Measurements from ENCODE around the gene MOV10.

Gene MOV10

DNA sequence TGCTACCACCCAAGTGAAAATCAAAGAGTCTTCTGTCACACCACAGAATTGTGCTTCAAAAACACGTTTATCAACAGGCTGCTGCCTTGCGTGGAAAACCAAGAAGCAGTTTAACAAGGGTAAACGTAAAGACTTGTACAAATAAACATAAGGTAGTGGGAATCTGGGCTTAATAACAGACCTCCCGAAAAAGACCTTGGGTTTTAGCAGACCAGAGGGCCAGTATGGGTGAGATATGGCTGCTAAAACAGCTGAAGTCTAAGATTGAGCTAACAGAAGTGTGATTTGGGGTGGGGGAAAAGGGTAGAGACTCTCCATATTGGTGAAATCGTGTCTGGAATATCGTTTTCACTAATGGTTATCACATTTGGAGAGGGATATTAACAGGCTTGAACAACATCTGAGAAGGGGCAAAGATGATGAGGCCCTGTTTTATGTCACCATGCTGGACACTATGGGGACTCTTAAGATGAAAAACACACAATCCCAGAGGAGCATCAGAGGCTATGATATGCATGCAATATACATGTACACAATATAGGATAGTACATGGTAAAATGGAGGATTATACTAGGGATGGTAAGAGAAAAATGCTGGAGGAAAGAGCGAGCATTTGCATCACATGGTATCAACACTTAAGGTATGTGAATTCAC lies 1.4 kb downstream of the MOV10 start:
- H3K27me3 ChIP-seq (ENCODE audit: insufficient read depth, low read length): peaks cover 10% of the 10 kb centered on the region
- H3K36me3 ChIP-seq (ENCODE audit: insufficient read depth, low read length): peaks cover 10% of the 10 kb centered on the region
- 69% methylated on average over 6 of the region's 7 CpGs for WGBS
- H3K9ac ChIP-seq (ENCODE audit: low read depth, low read length): peak overlapping the region; percentile 86
- H3K9me3 ChIP-seq (ENCODE audit: insufficient read depth, low read depth, low read length): no peaks in the 10 kb centered on the region
- no peak overlapping the region; the same call in 1 of the 2 replicates for H3K27ac ChIP-seq (ENCODE audit: low read depth, low read length)
- H3K4me3 ChIP-seq (ENCODE audit: low read length): peak overlapping the region; percentile 96
- H3K4me1 ChIP-seq (ENCODE audit: insufficient read depth, low read length): peaks cover 39% of the 10 kb centered on the region

DNA sequence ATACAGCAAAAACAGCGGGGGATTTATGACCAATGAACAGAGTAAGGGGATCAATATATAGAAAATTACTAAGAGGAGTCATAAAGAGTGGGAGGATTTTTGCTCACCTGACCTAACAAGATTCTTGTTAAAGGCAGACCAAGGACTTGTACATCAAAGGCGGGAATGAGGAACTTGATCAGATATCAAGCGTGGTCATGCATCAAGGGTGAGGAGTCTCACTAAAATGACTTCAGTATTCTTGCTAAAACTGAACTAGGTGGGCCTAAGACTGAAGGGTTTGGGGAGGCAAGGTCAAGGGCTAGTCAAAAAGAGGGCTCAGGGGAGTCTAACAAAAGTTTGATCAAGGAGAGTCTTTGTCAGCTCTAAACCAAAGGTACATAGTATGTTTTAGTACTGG lies 2.1 kb downstream of the MOV10 start:
- peaks cover 3% of the 10 kb centered on the region; the same call in 1 of the 2 replicates for H3K36me3 ChIP-seq (ENCODE audit: insufficient read depth, low read length)
- H3K27ac ChIP-seq (ENCODE audit: low read depth, low read length): no peak overlapping the region
- peaks cover 32% of the 10 kb centered on the region for H3K4me1 ChIP-seq (ENCODE audit: insufficient read depth, low read length)
- no peaks in the 10 kb centered on the region for H3K9me3 ChIP-seq (ENCODE audit: insufficient read depth, low read depth, low read length)
- 96% methylated on average over 3 of the region's 3 CpGs for WGBS
- peaks cover 10% of the 10 kb centered on the region for H3K27me3 ChIP-seq (ENCODE audit: insufficient read depth, low read length)
- no peak overlapping the region for H3K4me3 ChIP-seq (ENCODE audit: low read length)
- no peak overlapping the region for H3K9ac ChIP-seq (ENCODE audit: low read depth, low read length)

DNA sequence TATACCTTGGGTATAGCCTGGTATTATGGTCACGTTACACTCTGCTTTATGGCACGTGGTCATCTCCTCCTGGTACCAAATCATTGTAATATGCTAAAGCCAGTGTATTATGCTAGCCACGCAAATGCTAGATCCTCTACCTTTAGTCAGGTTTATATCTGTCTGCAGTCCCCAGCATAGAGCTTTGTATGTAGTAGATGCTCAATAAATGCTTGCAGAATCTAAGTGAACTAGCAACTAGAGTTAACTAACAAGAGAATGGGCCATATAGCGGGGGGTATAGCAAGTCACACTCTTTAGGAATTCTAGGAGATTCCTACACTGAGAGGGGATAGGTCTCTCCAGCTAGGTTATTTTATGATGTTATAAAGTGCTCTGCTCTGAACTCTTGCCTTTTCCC lies 3.0 kb downstream of the MOV10 start:
- Histone ChIP-seq H3K36me3 (ENCODE audit: insufficient read depth, low read length) (no peaks in the 10 kb centered on the region; the same call in 1 of the 2 replicates), H3K9ac (ENCODE audit: low read depth, low read length) (no peak overlapping the region), H3K9me3 (ENCODE audit: insufficient read depth, low read depth, low read length) (no peaks in the 10 kb centered on the region), H3K27me3 (ENCODE audit: insufficient read depth, low read length) (peaks cover 10% of the 10 kb centered on the region), H3K4me1 (ENCODE audit: insufficient read depth, low read length) (peaks cover 23% of the 10 kb centered on the region), H3K4me3 (ENCODE audit: low read length) (no peak overlapping the region), H3K27ac (ENCODE audit: low read depth, low read length) (no peak overlapping the region)
- WGBS: 94% methylated on average over 4 of the region's 4 CpGs

- Histone ChIP-seq H3K27ac (ENCODE audit: low read depth, low read length) (no peak overlapping the region), H3K27me3 (ENCODE audit: insufficient read depth, low read length) (peaks cover 10% of the 10 kb centered on the region), H3K4me3 (ENCODE audit: low read length) (no peak overlapping the region), H3K9ac (ENCODE audit: low read depth, low read length) (no peak overlapping the region), H3K36me3 (ENCODE audit: insufficient read depth, low read length) (no peaks in the 10 kb centered on the region; the same call in 1 of the 2 replicates), H3K4me1 (ENCODE audit: insufficient read depth, low read length) (peaks cover 12% of the 10 kb centered on the region), H3K9me3 (ENCODE audit: insufficient read depth, low read depth, low read length) (no peaks in the 10 kb centered on the region)
- 87% methylated on average over 3 of the region's 3 CpGs for WGBS
These were observed 4.1 kb downstream of the MOV10 start for GRCh38 chr1:112678605-112679004.

DNA sequence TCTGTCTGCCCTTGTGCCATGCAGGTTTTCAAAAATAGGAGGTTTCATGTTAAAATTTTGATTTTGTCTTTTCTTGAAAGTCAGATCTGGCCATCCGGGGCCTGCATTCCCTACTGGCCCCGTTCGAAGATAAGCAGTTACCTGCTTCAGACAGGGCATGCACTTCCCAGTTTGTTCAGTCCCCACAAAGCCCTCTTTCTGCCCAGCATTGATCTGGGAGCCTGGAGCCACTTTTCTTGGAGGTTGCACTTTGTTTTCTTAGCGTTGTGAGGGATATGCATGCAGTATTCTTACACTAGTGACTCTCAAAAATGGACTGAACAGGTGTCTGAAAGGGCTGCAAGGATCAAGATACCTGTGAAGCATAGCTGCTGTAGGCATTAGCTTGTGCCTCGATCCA lies 11.5 kb downstream of the MOV10 start:
- peaks cover 13% of the 10 kb centered on the region for H3K36me3 ChIP-seq (ENCODE audit: insufficient read depth, low read length)
- no peak overlapping the region for H3K4me3 ChIP-seq (ENCODE audit: low read length)
- WGBS: 91% methylated on average over 5 of the region's 5 CpGs
- H3K4me1 ChIP-seq (ENCODE audit: insufficient read depth, low read length): no peaks in the 10 kb centered on the region
- no peaks in the 10 kb centered on the region for H3K9me3 ChIP-seq (ENCODE audit: insufficient read depth, low read depth, low read length)
- no peak overlapping the region for H3K9ac ChIP-seq (ENCODE audit: low read depth, low read length)
- no peaks in the 10 kb centered on the region for H3K27me3 ChIP-seq (ENCODE audit: insufficient read depth, low read length)
- H3K27ac ChIP-seq (ENCODE audit: low read depth, low read length): no peak overlapping the region

DNA sequence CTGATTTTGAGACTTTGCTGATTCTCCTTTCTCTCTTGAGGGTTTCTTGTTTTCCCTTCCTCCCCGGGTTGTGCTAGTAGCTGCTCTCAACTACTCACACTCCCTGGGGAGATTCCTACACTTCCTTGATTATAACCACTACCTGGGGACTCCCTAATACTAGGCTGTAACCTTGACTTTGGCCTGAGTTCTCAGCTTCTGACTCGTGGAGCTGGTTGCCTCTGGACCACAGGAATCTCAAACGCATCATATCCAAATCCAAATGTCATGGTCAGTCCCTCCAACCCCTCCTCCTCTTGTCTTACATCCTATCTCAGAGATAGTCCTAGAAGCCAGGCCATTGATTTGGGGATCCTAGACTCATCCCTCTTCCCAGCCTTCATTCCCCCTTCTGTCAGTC lies 12.0 kb downstream of the MOV10 start:
- Histone ChIP-seq H3K36me3 (ENCODE audit: insufficient read depth, low read length) (peaks cover 15% of the 10 kb centered on the region), H3K27me3 (ENCODE audit: insufficient read depth, low read length) (no peaks in the 10 kb centered on the region), H3K9me3 (ENCODE audit: insufficient read depth, low read depth, low read length) (no peaks in the 10 kb centered on the region), H3K4me3 (ENCODE audit: low read length) (no peak overlapping the region), H3K9ac (ENCODE audit: low read depth, low read length) (no peak overlapping the region), H3K27ac (ENCODE audit: low read depth, low read length) (no peak overlapping the region), H3K4me1 (ENCODE audit: insufficient read depth, low read length) (no peaks in the 10 kb centered on the region)
- WGBS: 84% methylated on average over 3 of the region's 3 CpGs

DNA sequence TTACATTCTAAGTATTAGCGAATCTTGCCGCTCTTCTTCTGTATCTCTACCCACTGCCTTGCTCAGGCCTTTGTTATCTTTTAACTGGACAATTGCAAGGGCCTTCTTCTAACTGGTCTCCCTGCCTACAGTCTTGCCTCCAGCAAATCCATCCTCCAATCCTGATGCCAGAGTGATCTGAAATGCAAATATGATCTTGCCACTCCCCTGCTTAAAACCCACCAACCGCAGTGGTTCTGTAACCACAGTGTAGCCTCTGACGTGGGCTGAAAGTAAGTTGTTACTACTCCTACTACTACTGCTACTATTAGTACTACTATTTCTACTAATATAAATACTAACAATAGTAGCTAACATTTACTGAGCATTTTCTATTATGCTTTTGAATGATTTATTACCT lies 12.4 kb downstream of the MOV10 start:
- Histone ChIP-seq H3K4me1 (ENCODE audit: insufficient read depth, low read length) (no peaks in the 10 kb centered on the region), H3K9me3 (ENCODE audit: insufficient read depth, low read depth, low read length) (no peaks in the 10 kb centered on the region), H3K9ac (ENCODE audit: low read depth, low read length) (no peak overlapping the region), H3K27ac (ENCODE audit: low read depth, low read length) (no peak overlapping the region), H3K36me3 (ENCODE audit: insufficient read depth, low read length) (peaks cover 19% of the 10 kb centered on the region), H3K4me3 (ENCODE audit: low read length) (no peak overlapping the region), H3K27me3 (ENCODE audit: insufficient read depth, low read length) (no peaks in the 10 kb centered on the region)
- WGBS: 95% methylated on average over 4 of the region's 4 CpGs

DNA sequence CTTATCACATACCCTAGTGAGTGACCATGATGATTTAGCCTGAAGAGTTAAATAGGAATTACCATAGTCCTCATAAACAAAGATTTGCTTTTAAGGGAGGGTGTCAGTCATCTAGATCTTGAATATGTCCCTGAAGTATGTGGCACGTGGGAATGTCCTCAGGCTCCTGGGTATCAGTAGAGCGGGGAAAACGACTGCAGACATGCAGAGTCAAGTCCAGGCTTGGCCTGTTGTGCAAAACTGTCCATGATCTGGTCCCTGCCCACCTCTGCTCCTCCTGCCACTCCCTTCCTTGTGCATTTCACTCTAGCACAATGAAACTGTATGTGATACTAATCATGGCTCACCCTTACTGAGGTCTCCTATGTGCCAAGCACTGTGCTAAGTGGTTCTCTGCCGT lies 12.9 kb downstream of the MOV10 start:
- H3K4me3 ChIP-seq (ENCODE audit: low read length): no peak overlapping the region
- H3K4me1 ChIP-seq (ENCODE audit: insufficient read depth, low read length): no peaks in the 10 kb centered on the region
- H3K27ac ChIP-seq (ENCODE audit: low read depth, low read length): no peak overlapping the region
- no peak overlapping the region for H3K9ac ChIP-seq (ENCODE audit: low read depth, low read length)
- WGBS: 91% methylated on average over 4 of the region's 4 CpGs
- H3K9me3 ChIP-seq (ENCODE audit: insufficient read depth, low read depth, low read length): no peaks in the 10 kb centered on the region
- H3K36me3 ChIP-seq (ENCODE audit: insufficient read depth, low read length): peaks cover 23% of the 10 kb centered on the region
- no peaks in the 10 kb centered on the region for H3K27me3 ChIP-seq (ENCODE audit: insufficient read depth, low read length)

GRCh38 chr1:112687785-112688496 lies 13.5 kb downstream of the MOV10 start:
- Histone ChIP-seq H3K36me3 (ENCODE audit: insufficient read depth, low read length) (peaks cover 28% of the 10 kb centered on the region), H3K9me3 (ENCODE audit: insufficient read depth, low read depth, low read length) (no peaks in the 10 kb centered on the region), H3K4me1 (ENCODE audit: insufficient read depth, low read length) (no peaks in the 10 kb centered on the region), H3K9ac (ENCODE audit: low read depth, low read length) (no peak overlapping the region), H3K27me3 (ENCODE audit: insufficient read depth, low read length) (no peaks in the 10 kb centered on the region), H3K27ac (ENCODE audit: low read depth, low read length) (no peak overlapping the region), H3K4me3 (ENCODE audit: low read length) (no peak overlapping the region)
- 94% methylated on average over 13 of the region's 13 CpGs for whole genome bisulfite sequencing

GRCh38 chr1:112688781-112689193 lies 14.3 kb downstream of the MOV10 start:
- peaks cover 37% of the 10 kb centered on the region for H3K36me3 ChIP-seq (ENCODE audit: insufficient read depth, low read length)

DNA sequence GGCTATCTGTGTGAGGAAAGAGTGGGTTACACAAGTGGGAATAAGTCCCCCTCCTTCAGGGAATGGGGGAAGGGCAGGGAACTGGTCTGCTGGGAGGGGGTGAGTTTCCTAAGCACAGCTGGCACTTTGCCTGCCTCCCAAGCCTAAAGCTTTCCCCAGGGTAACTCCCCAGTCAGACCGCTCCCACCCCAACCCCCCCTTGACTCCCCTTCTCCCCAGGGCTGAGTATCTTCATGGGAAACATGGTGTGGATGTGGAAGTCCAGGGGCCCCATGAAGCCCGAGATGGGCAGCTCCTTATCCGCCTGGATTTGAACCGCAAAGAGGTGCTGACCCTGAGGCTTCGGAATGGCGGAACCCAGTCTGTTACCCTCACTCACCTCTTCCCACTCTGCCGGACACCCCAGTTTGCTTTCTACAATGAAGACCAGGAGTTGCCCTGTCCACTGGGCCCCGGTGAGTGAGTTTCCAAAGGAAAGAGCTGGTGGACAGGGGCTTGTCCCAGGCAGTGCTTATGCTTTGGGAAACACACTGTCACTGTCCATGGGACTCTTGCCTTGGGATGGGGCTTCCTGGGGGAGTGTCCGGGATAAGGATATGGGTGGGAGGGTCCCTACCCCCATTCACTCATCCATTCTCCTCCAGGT lies 14.9 kb downstream of the MOV10 start:
- Histone ChIP-seq H3K27me3 (ENCODE audit: insufficient read depth, low read length) (no peaks in the 10 kb centered on the region), H3K36me3 (ENCODE audit: insufficient read depth, low read length) (peaks cover 42% of the 10 kb centered on the region), H3K27ac (ENCODE audit: low read depth, low read length) (no peak overlapping the region), H3K4me3 (ENCODE audit: low read length) (no peak overlapping the region), H3K9ac (ENCODE audit: low read depth, low read length) (no peak overlapping the region), H3K4me1 (ENCODE audit: insufficient read depth, low read length) (no peaks in the 10 kb centered on the region), H3K9me3 (ENCODE audit: insufficient read depth, low read depth, low read length) (no peaks in the 10 kb centered on the region)
- 95% methylated on average over 7 of the region's 9 CpGs for WGBS

More at GRCh38 chr1:112688781-112689193, 14.3 kb downstream of the MOV10 start:
- H3K27ac ChIP-seq (ENCODE audit: low read depth, low read length): no peak overlapping the region
- no peaks in the 10 kb centered on the region for H3K4me1 ChIP-seq (ENCODE audit: insufficient read depth, low read length)
- no peak overlapping the region for H3K4me3 ChIP-seq (ENCODE audit: low read length)
- WGBS: 90% methylated on average over 13 of the region's 13 CpGs
- no peak overlapping the region for H3K9ac ChIP-seq (ENCODE audit: low read depth, low read length)
- no peaks in the 10 kb centered on the region for H3K27me3 ChIP-seq (ENCODE audit: insufficient read depth, low read length)
- H3K9me3 ChIP-seq (ENCODE audit: insufficient read depth, low read depth, low read length): no peaks in the 10 kb centered on the region
